ENCODE measurements around the gene ACADS. TPM values are rescaled to one million over a fixed set of nuclear protein-coding genes. Genes with fewer than 3 reads are reported as not detected.

Gene ACADS
- total and polyA plus RNA-seq, 2 of the 8 experiments (the other 6 are each of a cell fraction or from before 2014, with no cell fraction given), result 4.9 to 7.5 TPM

- H4K20me1 ChIP-seq (replicated peaks in 1 of 2; ENCODE audit: control insufficient read depth in 1 of 2, insufficient read depth in 2 of 2, low read length in 2 of 2), result peaks cover 0 to 2% of the 10 kb centered on the region in 2 experiments
- H2BK20ac ChIP-seq (ENCODE audit: low read length), result no peak overlapping the region
- H3K14ac ChIP-seq (ENCODE audit: insufficient read length), result no peak overlapping the region
- ChIA-PET POLR2A (ENCODE audit: partially characterized antibody) (no interaction called here), CTCF (ENCODE audit: partially characterized antibody) (interaction anchor here (0.9 to 2.3 kb wide), 9 partner anchors 9 to 210 kb away, joined by 3 to 5 read pairs (median 3); no protein-coding TSS in a partner anchor)
- FAIRE-seq, result no peak
- H3K23me2 ChIP-seq (ENCODE audit: low read depth, low read length), result no peaks in the 10 kb centered on the region
- WGBS, 2 experiments (ENCODE audit: extremely low coverage in 1 of 2, insufficient coverage in 1 of 2, insufficient read length in 1 of 2, insufficient replicate concordance in 2 of 2, low coverage in 1 of 2, low lambda C conversion rate in 2 of 2, missing lambda C conversion rate in 1 of 2), result 89% methylated on average over 9 of the region's 9 CpGs; no CpG with 5 or more reads in 1 of the 2 experiments
- no peak overlapping the region for H2BK12ac ChIP-seq (ENCODE audit: low read depth, low read length)
- no peak overlapping the region for H3K4ac ChIP-seq (replicated peaks; ENCODE audit: insufficient read length, low read depth, low read length)
- DNase-seq (ENCODE audit: low read depth in 1 of 2, low spot score in 2 of 2), result no peak
- H2BK15ac ChIP-seq (ENCODE audit: low read length), result no peak overlapping the region
- no peak overlapping the region for H3K56ac ChIP-seq (replicated peaks; ENCODE audit: insufficient read length, low read depth, low read length)
- H3K36me3 ChIP-seq (ENCODE audit: control insufficient read depth in 2 of 4, insufficient read depth in 4 of 4, low read length in 3 of 4), result peaks cover 2 to 33% (median 11%) of the 10 kb centered on the region in 4 experiments; a peak in 7 of 8 replicates
- no peak overlapping the region for H2AFZ ChIP-seq (ENCODE audit: low read length)
- no peak overlapping the region for H2AK5ac ChIP-seq (ENCODE audit: low read depth, low read length)
- H3K4me2 ChIP-seq (ENCODE audit: insufficient read depth in 1 of 2, low read depth in 2 of 2, low read length in 2 of 2), result no peak overlapping the region
- no peak overlapping the region for H4K91ac ChIP-seq (replicated peaks; ENCODE audit: insufficient read length, low read length)
- H3K27me3 ChIP-seq (replicated peaks in 1 of 4; ENCODE audit: control insufficient read depth in 3 of 4, extremely low read depth in 1 of 4, insufficient read depth in 3 of 4, low read length in 3 of 4), result no peaks in the 10 kb centered on the region
- H3K79me1 ChIP-seq (ENCODE audit: low read depth, low read length), result no peaks in the 10 kb centered on the region
- H2BK5ac ChIP-seq (ENCODE audit: low read depth, low read length), result no peak overlapping the region
- H2BK120ac ChIP-seq (replicated peaks; ENCODE audit: low read depth, low read length), result no peak overlapping the region
- H4K5ac ChIP-seq (ENCODE audit: insufficient read length, low read depth, low read length), result no peak overlapping the region
- H3K9ac ChIP-seq (replicated peaks in 1 of 4; ENCODE audit: extremely low read depth in 1 of 4, low read depth in 3 of 4, low read length in 3 of 4), result no peak overlapping the region; a peak in 1 of 7 replicates
- H3K9me3 ChIP-seq (ENCODE audit: insufficient read depth in 2 of 2, low read depth in 1 of 2, low read length in 1 of 2), result no peaks in the 10 kb centered on the region
- no peaks in the 10 kb centered on the region for H3K79me2 ChIP-seq (ENCODE audit: control insufficient read depth in 1 of 2, insufficient read depth in 2 of 2, low read length in 2 of 2)
- peaks cover 0 to 10% (median 4%) of the 10 kb centered on the region in 4 experiments; a peak in 4 of 7 replicates for H3K4me1 ChIP-seq (replicated peaks in 1 of 4; ENCODE audit: control insufficient read depth in 3 of 4, insufficient read depth in 4 of 4, low read length in 3 of 4)
- no peak overlapping the region for H3K27ac ChIP-seq (ENCODE audit: low read depth, low read length)
- no peak for TF ChIP-seq RXRA (IDR thresholded peaks at IDR 0.05; ENCODE audit: insufficient read depth, low read depth, low read length)
- TF ChIP-seq GABPA (IDR thresholded peaks at IDR 0.05; ENCODE audit: borderline replicate concordance, insufficient read depth, low read length), result no peak
- no peak for TF ChIP-seq HDAC2 (IDR thresholded peaks at IDR 0.05; ENCODE audit: borderline replicate concordance in 1 of 2, low read depth in 2 of 2, low read length in 2 of 2)
- no peak for TF ChIP-seq NRF1 (IDR thresholded peaks at IDR 0.05; ENCODE audit: low read depth, low read length)
- no peak for TF ChIP-seq E2F6 (IDR thresholded peaks at IDR 0.05)
- TF ChIP-seq TAF1 (IDR thresholded peaks at IDR 0.05; ENCODE audit: low read depth, low read length), result no peak
- TF ChIP-seq KDM5A (IDR thresholded peaks at IDR 0.05; ENCODE audit: low read length), result no peak
- no peak for TF ChIP-seq RFX5 (IDR thresholded peaks at IDR 0.05; ENCODE audit: borderline replicate concordance, low read depth, low read length)
- no peak for TF ChIP-seq CTBP2 (IDR thresholded peaks at IDR 0.05; ENCODE audit: borderline replicate concordance, insufficient read depth, insufficient read length, low read length)
- no peak overlapping the region for H3K4me3 ChIP-seq (ENCODE audit: extremely low read depth in 1 of 4, insufficient read depth in 2 of 4, low read depth in 3 of 4, low read length in 4 of 4)
- no peak overlapping the region for H3K23ac ChIP-seq (ENCODE audit: insufficient read length)
- no peak overlapping the region for H4K8ac ChIP-seq (ENCODE audit: extremely low read depth, insufficient read depth, low read length)
- no peak overlapping the region for H3K18ac ChIP-seq (ENCODE audit: extremely low read depth, low read length)
Measured at GRCh38 chr12:120761519-120761934, 35.9 kb downstream of the ACADS start.
